Measurements from ENCODE around the gene SLC8A3. TPM values are rescaled to one million over a fixed set of nuclear protein-coding genes. Genes with fewer than 3 reads are reported as not detected.

SLC8A3 gene
- polyA plus RNA-seq, 1 of the 3 experiments (the other 2 are of a cell fraction) = 0.26 TPM

- no peak overlapping the region for H3K4me3 ChIP-seq (ENCODE audit: low read depth in 2 of 2, low read length in 1 of 2)
- no peaks in the 10 kb centered on the region for H3K9me3 ChIP-seq
- POLR2A ChIA-PET = no interaction called here
- no peak overlapping the region for H3K4me2 ChIP-seq
- peaks cover 0 to 14% of the 10 kb centered on the region in 2 experiments; a peak in 1 of 4 replicates for H3K4me1 ChIP-seq (ENCODE audit: control insufficient read depth in 1 of 2, insufficient read depth in 2 of 2, low read depth in 1 of 2, low read length in 1 of 2)
- H3K27me3 ChIP-seq (ENCODE audit: insufficient read depth) = no peaks in the 10 kb centered on the region
- no peak for DNase-seq
- CTCF ChIA-PET = interaction anchor here (1.2 to 4.3 kb wide), 4 partner anchors 19 to 424 kb away, joined by 3 to 18 read pairs (median 10); partner anchors contain the start of gene SMOC1
- no peaks in the 10 kb centered on the region for H3K36me3 ChIP-seq (replicated peaks in 1 of 2; ENCODE audit: control insufficient read depth in 1 of 2, insufficient read depth in 2 of 2, low read length in 1 of 2)
- H3K9me2 ChIP-seq = no peaks in the 10 kb centered on the region
- no peaks in the 10 kb centered on the region for H3K79me2 ChIP-seq (ENCODE audit: insufficient read depth)
- H3K27ac ChIP-seq (ENCODE audit: low read depth in 2 of 2, low read length in 1 of 2) = no peak overlapping the region
- no peaks in the 10 kb centered on the region for H3F3A ChIP-seq (replicated peaks; ENCODE audit: insufficient read depth)
- TF ChIP-seq SMC3 (IDR thresholded peaks at IDR 0.05; ENCODE audit: low read depth, low read length) (no peak), MXI1 (IDR thresholded peaks at IDR 0.05; ENCODE audit: low read depth, low read length) (no peak), ELF1 (IDR thresholded peaks at IDR 0.05) (no peak), MEF2A (IDR thresholded peaks at IDR 0.05; ENCODE audit: borderline replicate concordance, low read depth) (no peak), TAF1 (IDR thresholded peaks at IDR 0.05; ENCODE audit: borderline replicate concordance, low read depth, low read length) (no peak), RCOR1 (IDR thresholded peaks at IDR 0.05; ENCODE audit: low read length) (no peak), RFX5 (IDR thresholded peaks at IDR 0.05; ENCODE audit: low read length) (no peak), YY1 (IDR thresholded peaks at IDR 0.05; ENCODE audit: low read depth) (no peak), GABPA (IDR thresholded peaks at IDR 0.05; ENCODE audit: low read depth) (no peak), EZH2phosphoT487 (IDR thresholded peaks at IDR 0.05; ENCODE audit: borderline replicate concordance, low read depth) (no peak), RAD21 (IDR thresholded peaks at IDR 0.05; ENCODE audit: low read length) (no peak), EP300 (IDR thresholded peaks at IDR 0.05; ENCODE audit: borderline replicate concordance in 1 of 2, low read depth in 1 of 2, low read length in 1 of 2) (no peak)
- TF ChIP-seq, protein P1, sequence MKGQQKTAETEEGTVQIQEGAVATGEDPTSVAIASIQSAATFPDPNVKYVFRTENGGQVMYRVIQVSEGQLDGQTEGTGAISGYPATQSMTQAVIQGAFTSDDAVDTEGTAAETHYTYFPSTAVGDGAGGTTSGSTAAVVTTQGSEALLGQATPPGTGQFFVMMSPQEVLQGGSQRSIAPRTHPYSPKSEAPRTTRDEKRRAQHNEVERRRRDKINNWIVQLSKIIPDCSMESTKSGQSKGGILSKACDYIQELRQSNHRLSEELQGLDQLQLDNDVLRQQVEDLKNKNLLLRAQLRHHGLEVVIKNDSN (IDR thresholded peaks at IDR 0.05; ENCODE audit: borderline replicate concordance, low read depth) = no peak
- TF ChIP-seq, protein P2, sequence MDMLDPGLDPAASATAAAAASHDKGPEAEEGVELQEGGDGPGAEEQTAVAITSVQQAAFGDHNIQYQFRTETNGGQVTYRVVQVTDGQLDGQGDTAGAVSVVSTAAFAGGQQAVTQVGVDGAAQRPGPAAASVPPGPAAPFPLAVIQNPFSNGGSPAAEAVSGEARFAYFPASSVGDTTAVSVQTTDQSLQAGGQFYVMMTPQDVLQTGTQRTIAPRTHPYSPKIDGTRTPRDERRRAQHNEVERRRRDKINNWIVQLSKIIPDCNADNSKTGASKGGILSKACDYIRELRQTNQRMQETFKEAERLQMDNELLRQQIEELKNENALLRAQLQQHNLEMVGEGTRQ (IDR thresholded peaks at IDR 0.05; ENCODE audit: borderline replicate concordance, low read depth, low read length) = no peak
- TF ChIP-seq, protein P3, sequence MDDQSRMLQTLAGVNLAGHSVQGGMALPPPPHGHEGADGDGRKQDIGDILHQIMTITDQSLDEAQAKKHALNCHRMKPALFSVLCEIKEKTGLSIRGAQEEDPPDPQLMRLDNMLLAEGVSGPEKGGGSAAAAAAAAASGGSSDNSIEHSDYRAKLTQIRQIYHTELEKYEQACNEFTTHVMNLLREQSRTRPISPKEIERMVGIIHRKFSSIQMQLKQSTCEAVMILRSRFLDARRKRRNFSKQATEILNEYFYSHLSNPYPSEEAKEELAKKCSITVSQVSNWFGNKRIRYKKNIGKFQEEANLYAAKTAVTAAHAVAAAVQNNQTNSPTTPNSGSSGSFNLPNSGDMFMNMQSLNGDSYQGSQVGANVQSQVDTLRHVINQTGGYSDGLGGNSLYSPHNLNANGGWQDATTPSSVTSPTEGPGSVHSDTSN (IDR thresholded peaks at IDR 0.05) = no peak
- no peak overlapping the region for H2AFZ ChIP-seq (ENCODE audit: low read depth)
- H4K20me1 ChIP-seq (ENCODE audit: insufficient read depth) = no peaks in the 10 kb centered on the region
- WGBS (ENCODE audit: low lambda C conversion rate) = 31% methylated on average over 5 of the region's 6 CpGs
- H3K9ac ChIP-seq = no peak overlapping the region
Measured at GRCh38 chr14:70008284-70009262, 180.2 kb downstream of the SLC8A3 start.

Data from SK-N-SH (cell line).